Calu3 (cell line): Measurements from ENCODE around the gene FAM209B. TPM values are rescaled to one million over a fixed set of nuclear protein-coding genes. Genes with fewer than 3 reads are reported as not detected.

Experiments used
- BruUV-seq: library from RNA; stranded (reverse); fragments of 400-500 nt; replicated peaks from 2 replicates; lab custom pipeline; 2021; lab: Mats Ljungman, UMichigan
- CTCF ChIA-PET: fragments of 300-600 bp; sonication (Branson Sonifier 250); formaldehyde crosslinking; loops from one replicate; lab custom pipeline; 2022; ENCODE audit warnings: antibody characterized with exemption; lab: Charles Lee
- DNase-seq: peaks from one replicate; pipeline ENCODE4 v3.0.0; 2022
- H3K27ac Mint-ChIP-seq: one replicate; pipeline ENCODE4 v1.8.0; 2022; ENCODE audit warnings: mixed read lengths; ENCODE audit not compliant: unreplicated experiment
- H3K27me3 Mint-ChIP-seq: one replicate; pipeline ENCODE4 v1.8.0; 2022; ENCODE audit warnings: mixed read lengths; ENCODE audit not compliant: unreplicated experiment
- H3K36me3 Mint-ChIP-seq: one replicate; pipeline ENCODE4 v1.8.0; 2022; ENCODE audit warnings: mild to moderate bottlenecking, moderate library complexity, mixed read lengths; ENCODE audit not compliant: insufficient read depth, unreplicated experiment
- H3K4me1 Mint-ChIP-seq: one replicate; pipeline ENCODE4 v1.8.0; 2022; ENCODE audit warnings: mild to moderate bottlenecking, low read depth, mixed read lengths; ENCODE audit not compliant: unreplicated experiment
- H3K4me3 Mint-ChIP-seq: one replicate; pipeline ENCODE4 v1.8.0; 2022; ENCODE audit warnings: mild to moderate bottlenecking, low read depth, moderate library complexity, mixed read lengths; ENCODE audit not compliant: unreplicated experiment
- H3K9me3 Mint-ChIP-seq: one replicate; pipeline ENCODE4 v1.8.0; 2022; ENCODE audit warnings: low read depth, mixed read lengths; ENCODE audit not compliant: unreplicated experiment
- intact Hi-C: fragments of 100-400 bp; cut with micrococcal nuclease; formaldehyde crosslinking; loops from one replicate; pipeline ENCODE4 v1.10.0; 2022; ENCODE audit not compliant: unreplicated experiment
- total RNA-seq: library from RNA; stranded (reverse); gene quantifications from 2 replicates; pipeline ENCODE4 v1.2.3, GENCODE V29; 2022
- TF ChIP-seq, protein P1 (sequence below): fragments of 200-600 bp; IDR thresholded peaks from one replicate; pipeline ENCODE4 v1.8.0; 2022; ENCODE audit warnings: antibody characterized with exemption; ENCODE audit not compliant: unreplicated experiment

Gene FAM209B
- total RNA-seq, 1 experiment from 2014 or later, result not detected

DNA sequence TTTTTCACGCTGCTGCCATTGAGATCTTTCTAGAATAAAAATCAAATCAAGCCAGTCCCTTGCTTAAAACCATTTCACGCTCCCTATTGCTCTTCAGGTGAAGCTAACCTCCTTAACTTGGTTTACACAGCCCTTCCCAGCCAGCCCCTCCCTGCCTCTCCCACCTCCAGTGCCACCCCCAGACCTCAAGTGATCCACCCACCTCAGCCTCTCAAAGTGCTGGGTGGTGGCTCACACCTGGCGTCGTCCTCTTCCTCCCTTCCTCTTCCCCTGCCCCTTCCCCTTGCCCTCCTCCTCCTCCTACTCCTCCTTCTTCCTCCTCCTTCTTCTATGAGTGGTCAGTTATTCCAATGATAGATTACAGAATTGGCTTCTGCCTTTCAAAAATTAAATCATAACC, 42.9 kb downstream of the FAM209B start:
- no peak overlapping the region for H3K4me3 Mint-ChIP-seq
- peaks cover 1% of the 10 kb centered on the region for H3K9me3 Mint-ChIP-seq
- intact Hi-C loops, result loop anchor here (2.0 to 10.0 kb wide), 4 partner anchors 25 to 1891 kb away; no protein-coding TSS in a partner anchor
- peaks cover 5% of the 10 kb centered on the region for H3K36me3 Mint-ChIP-seq
- CTCF ChIA-PET, result no interaction called here
- H3K27me3 Mint-ChIP-seq, result peaks cover 39% of the 10 kb centered on the region
- no TSS peak for BruUV-seq
- TF ChIP-seq, protein P1, sequence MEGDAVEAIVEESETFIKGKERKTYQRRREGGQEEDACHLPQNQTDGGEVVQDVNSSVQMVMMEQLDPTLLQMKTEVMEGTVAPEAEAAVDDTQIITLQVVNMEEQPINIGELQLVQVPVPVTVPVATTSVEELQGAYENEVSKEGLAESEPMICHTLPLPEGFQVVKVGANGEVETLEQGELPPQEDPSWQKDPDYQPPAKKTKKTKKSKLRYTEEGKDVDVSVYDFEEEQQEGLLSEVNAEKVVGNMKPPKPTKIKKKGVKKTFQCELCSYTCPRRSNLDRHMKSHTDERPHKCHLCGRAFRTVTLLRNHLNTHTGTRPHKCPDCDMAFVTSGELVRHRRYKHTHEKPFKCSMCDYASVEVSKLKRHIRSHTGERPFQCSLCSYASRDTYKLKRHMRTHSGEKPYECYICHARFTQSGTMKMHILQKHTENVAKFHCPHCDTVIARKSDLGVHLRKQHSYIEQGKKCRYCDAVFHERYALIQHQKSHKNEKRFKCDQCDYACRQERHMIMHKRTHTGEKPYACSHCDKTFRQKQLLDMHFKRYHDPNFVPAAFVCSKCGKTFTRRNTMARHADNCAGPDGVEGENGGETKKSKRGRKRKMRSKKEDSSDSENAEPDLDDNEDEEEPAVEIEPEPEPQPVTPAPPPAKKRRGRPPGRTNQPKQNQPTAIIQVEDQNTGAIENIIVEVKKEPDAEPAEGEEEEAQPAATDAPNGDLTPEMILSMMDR, result no peak
- no peaks in the 10 kb centered on the region for H3K4me1 Mint-ChIP-seq
- no peak for DNase-seq
- no peak overlapping the region for H3K27ac Mint-ChIP-seq

DNA sequence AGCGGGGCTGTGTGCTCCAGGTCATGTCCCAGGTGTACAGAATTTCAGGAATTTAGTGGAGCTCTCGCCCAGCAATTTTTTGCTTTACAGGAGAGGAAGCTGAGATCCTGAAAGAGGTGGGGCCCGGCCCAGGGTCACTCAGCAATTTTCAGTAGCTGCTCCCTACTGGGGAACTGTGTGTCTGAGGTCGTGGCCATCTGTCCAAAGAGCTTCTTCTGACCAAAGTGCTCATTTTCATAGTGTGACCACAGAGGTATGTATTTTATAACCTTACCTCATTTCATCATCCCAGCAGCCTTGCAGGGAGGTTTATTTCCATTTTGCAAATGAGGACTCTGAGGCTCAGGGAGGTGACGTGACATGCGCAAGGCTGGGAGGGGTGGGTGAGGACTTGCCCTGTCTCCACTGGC, 46.3 kb downstream of the FAM209B start:
- peaks cover 31% of the 10 kb centered on the region for H3K27me3 Mint-ChIP-seq
- no TSS peak for BruUV-seq
- CTCF ChIA-PET, result no interaction called here
- no peak for DNase-seq
- no peak overlapping the region for H3K27ac Mint-ChIP-seq
- H3K4me1 Mint-ChIP-seq, result no peaks in the 10 kb centered on the region
- no peaks in the 10 kb centered on the region for H3K9me3 Mint-ChIP-seq
- peaks cover 5% of the 10 kb centered on the region for H3K36me3 Mint-ChIP-seq
- TF ChIP-seq, protein P1, result no peak
- intact Hi-C loops, result loop anchor here (10.0 kb wide), 2 partner anchors 55 to 1895 kb away; no protein-coding TSS in a partner anchor
- H3K4me3 Mint-ChIP-seq, result no peak overlapping the region

DNA sequence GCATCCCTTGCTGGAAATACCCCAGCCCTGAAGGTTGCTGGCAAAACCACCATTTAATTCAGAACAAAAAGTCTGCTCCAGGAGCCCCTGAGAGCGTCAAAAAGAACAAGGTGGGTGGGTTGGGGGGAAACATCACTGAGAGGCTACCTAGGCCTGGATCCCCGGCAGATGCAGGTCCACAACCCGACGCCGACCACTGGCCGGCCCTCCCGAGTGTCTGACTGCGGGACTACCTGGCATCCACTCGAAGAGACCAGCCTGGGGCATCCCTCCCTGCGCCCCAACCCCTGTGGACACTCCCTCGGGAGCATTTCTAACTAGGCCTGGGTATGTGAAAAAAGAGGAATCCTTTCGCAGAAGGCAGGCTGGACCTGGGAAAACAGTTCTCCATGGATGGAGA, 47.2 kb downstream of the FAM209B start:
- TF ChIP-seq, protein P1, result no peak
- Mint-ChIP-seq H3K27me3 (peaks cover 22% of the 10 kb centered on the region), H3K4me3 (no peak overlapping the region), H3K9me3 (no peaks in the 10 kb centered on the region), H3K36me3 (no peaks in the 10 kb centered on the region), H3K4me1 (no peaks in the 10 kb centered on the region), H3K27ac (no peak overlapping the region)
- no TSS peak for BruUV-seq
- intact Hi-C loops, result no loop called here
- DNase-seq, result no peak
- CTCF ChIA-PET, result no interaction called here

DNA sequence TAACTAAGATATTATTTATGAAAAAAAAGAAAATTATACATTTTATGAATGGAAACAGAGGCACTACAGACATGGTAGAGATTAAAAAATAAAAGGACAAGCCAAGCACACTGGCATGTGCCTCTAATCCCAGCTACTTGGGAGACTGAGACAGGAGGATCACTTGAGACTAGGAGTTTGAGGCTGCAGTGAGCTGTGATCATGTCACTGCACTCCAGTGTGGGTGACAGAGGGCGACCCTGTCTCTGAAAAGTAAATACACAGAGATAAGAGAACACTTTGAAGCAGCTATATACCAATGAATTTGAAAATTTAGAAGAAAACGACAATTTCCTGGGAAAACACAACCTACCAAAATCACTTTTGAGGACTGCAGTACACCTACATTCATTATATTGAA, 48.7 kb downstream of the FAM209B start:
- no peak for DNase-seq
- Mint-ChIP-seq H3K27ac (no peak overlapping the region), H3K9me3 (no peaks in the 10 kb centered on the region), H3K4me1 (no peaks in the 10 kb centered on the region), H3K4me3 (no peak overlapping the region), H3K36me3 (no peaks in the 10 kb centered on the region), H3K27me3 (peaks cover 7% of the 10 kb centered on the region)
- TF ChIP-seq, protein P1, result no peak
- intact Hi-C loops, result no loop called here
- no TSS peak for BruUV-seq
- CTCF ChIA-PET, result no interaction called here
